Endothelial cell of umbilical vein (primary cell): ENCODE measurements around the gene CFAP46. TPM values are rescaled to one million over a fixed set of nuclear protein-coding genes. Genes with fewer than 3 reads are reported as not detected.

ENCODE experiments used
- BruUV-seq: library from RNA; stranded (reverse); fragments of 400-500 nt; replicated peaks from 2 replicates; lab custom pipeline; 2021; lab: Mats Ljungman, UMichigan
- CTCF ChIA-PET: fragments of 300-600, 350-600 bp; sonication (Branson Sonifier 250); formaldehyde crosslinking; loops from one replicate; lab custom pipeline; 2021; ENCODE audit warnings: antibody characterized with exemption, inconsistent platforms; lab: Charles Lee
- POLR2A ChIA-PET: fragments of 300-600, 350-600 bp; sonication (Branson Sonifier 250); formaldehyde crosslinking; loops from one replicate; lab custom pipeline; 2021; ENCODE audit warnings: antibody characterized with exemption, inconsistent platforms; lab: Charles Lee
- DNase-seq: peaks from one replicate; pipeline ENCODE4 v3.0.0-alpha.2; 2011; ENCODE audit warnings: low read depth, low spot score
- FAIRE-seq: peaks from 2 replicates; lab custom pipeline; 2011; peaks lifted over from hg19 to GRCh38; lab: Jason Lieb, UNC
- H2AFZ ChIP-seq: 2 replicates; pipeline ENCODE4 v1.6.0; 2012; ENCODE audit warnings: low read depth, low read length, control low read depth, inconsistent platforms
- H3K27ac ChIP-seq: 2 replicates; pipeline ENCODE4 v1.5.1; 2011; ENCODE audit warnings: low read depth, mild to moderate bottlenecking, control low read depth, low read length, moderate library complexity; ENCODE audit not compliant: insufficient read depth
- H3K27me3 ChIP-seq, 2 experiments: 2 replicates each; pipeline versions ENCODE4 v1.6.0 to v1.6.1; 2011; ENCODE audit warnings: low read length in 2 of 2, mixed read lengths in 1 of 2; ENCODE audit not compliant: control insufficient read depth in 2 of 2, insufficient read depth in 2 of 2
- H3K36me3 ChIP-seq, 2 experiments: 2 replicates in 1 of 2; 3 replicates in 1 of 2; pipeline ENCODE4 v1.5.1; 2011; ENCODE audit warnings: low read length in 2 of 2, mild to moderate bottlenecking in 1 of 2, moderate library complexity in 1 of 2; ENCODE audit not compliant: control insufficient read depth in 2 of 2, insufficient read depth in 2 of 2; ENCODE audit errors: extremely low read depth in 1 of 2
- H3K4me1 ChIP-seq: 3 replicates; pipeline ENCODE4 v1.5.1; 2011; ENCODE audit warnings: mild to moderate bottlenecking, low read length; ENCODE audit not compliant: control insufficient read depth, insufficient read depth; ENCODE audit errors: extremely low read depth
- H3K4me2 ChIP-seq: 2 replicates; pipeline ENCODE4 v1.6.1; 2011; ENCODE audit warnings: low read length, control low read depth, mixed read lengths; ENCODE audit not compliant: insufficient read depth
- H3K4me3 ChIP-seq, 3 experiments: fragments of 200-600 bp in 1 of 3; sonication (generic), shearing (Covaris generic) in 1 of 3; replicated peaks in 1 of 3; 2 replicates each; pipeline ENCODE4 v1.5.1; 2011 to 2016; ENCODE audit warnings: control low read depth in 3 of 3, low read length in 3 of 3, mild to moderate bottlenecking in 2 of 3, inconsistent platforms in 1 of 3, low read depth in 1 of 3, moderate library complexity in 1 of 3; ENCODE audit not compliant: insufficient read depth in 1 of 3
- H3K79me2 ChIP-seq: 2 replicates; pipeline ENCODE4 v1.6.0; 2012; ENCODE audit warnings: low read length, inconsistent platforms; ENCODE audit not compliant: control insufficient read depth, insufficient read depth
- H3K9ac ChIP-seq: replicated peaks from 2 replicates; pipeline ENCODE3; 2011; ENCODE audit warnings: low read length, control low read depth; ENCODE audit not compliant: insufficient read depth; ENCODE audit errors: extremely low read depth
- H3K9me1 ChIP-seq: replicated peaks from 3 replicates; pipeline ENCODE4 v1.6.0; 2011; ENCODE audit warnings: mild to moderate bottlenecking, low read length; ENCODE audit not compliant: control insufficient read depth, insufficient read depth; ENCODE audit errors: extremely low read depth
- H3K9me3 ChIP-seq: replicated peaks from 2 replicates; pipeline ENCODE4 v1.5.1; 2012; ENCODE audit warnings: low read length, inconsistent platforms; ENCODE audit not compliant: control insufficient read depth, insufficient read depth
- H4K20me1 ChIP-seq: replicated peaks from 2 replicates; pipeline ENCODE3; 2011; ENCODE audit warnings: mild to moderate bottlenecking, low read length; ENCODE audit not compliant: control insufficient read depth, insufficient read depth; ENCODE audit errors: extremely low read depth
- CTCF ChIP-seq, 2 donors: IDR thresholded peaks; 1 replicate in 1 of 2; 2 replicates in 1 of 2; pipeline ENCODE4 v1.5.1; 2011; ENCODE audit warnings: low read length in 2 of 2, mild to moderate bottlenecking in 2 of 2, moderate library complexity in 2 of 2, control low read depth in 1 of 2, inconsistent platforms in 1 of 2, low read depth in 1 of 2; ENCODE audit not compliant: insufficient read depth in 1 of 2; ENCODE audit errors: extremely low read depth in 1 of 2
- JUN ChIP-seq: IDR thresholded peaks from 2 replicates; pipeline ENCODE4 v1.6.1; 2011; ENCODE audit warnings: borderline replicate concordance, low read depth; ENCODE audit not compliant: insufficient read length, insufficient read depth
- MAX ChIP-seq: IDR thresholded peaks from 2 replicates; pipeline ENCODE4 v1.6.1; 2011; ENCODE audit not compliant: insufficient read depth, insufficient read length
- MYC ChIP-seq: IDR thresholded peaks from one replicate; pipeline ENCODE4 v1.6.1; 2011; ENCODE audit warnings: mild to moderate bottlenecking, low read depth, low read length
- POLR2A ChIP-seq: IDR thresholded peaks from 2 replicates; pipeline ENCODE4 v1.6.1; 2012; ENCODE audit warnings: low read depth, mild to moderate bottlenecking, control low read depth, low read length
- dilution Hi-C: fragments of 300-500 bp; cut with MboI; formaldehyde crosslinking; loops from one replicate; pipeline ENCODE4 v1.15.0; 2019; ENCODE audit warnings: low sequenced_read_pairs; ENCODE audit not compliant: extremely low pct_ligation_motif_present
- intact Hi-C: fragments of 100-400 bp; cut with micrococcal nuclease; formaldehyde crosslinking; loops from one replicate; pipeline ENCODE4 v1.10.0; 2022
- polyA plus RNA-seq, 4 experiments: library from polyadenylated mRNA; depleted of rRNA in 3 of 4; stranded (reverse) in 3 of 4; unstranded in 1 of 4; fragments of >200 nt; gene quantifications; 2 replicates each; pipeline versions ENCODE4 v1.2.1 to v1.2.3, GENCODE V29; 2011 to 2012; ENCODE audit warnings: missing spikeins in 1 of 4
- total RNA-seq: library from RNA; stranded (reverse); gene quantifications from 2 replicates; pipeline ENCODE4 v1.2.3, GENCODE V29; 2021

CFAP46 gene
- total and polyA plus RNA-seq, 2 donors (not counting 3 experiments of a cell fraction or from before 2014, with no cell fraction given) = 0.75 to 0.98 TPM

- no peak for FAIRE-seq
- ChIA-PET CTCF (interaction anchor here (1.3 kb wide), 1 partner anchor 284 kb away, joined by 3 read pairs; no protein-coding TSS in a partner anchor), POLR2A (no interaction called here)
- no peak overlapping the region for H3K9ac ChIP-seq
- BruUV-seq = no TSS peak
- no peak overlapping the region for H2AFZ ChIP-seq
- no peaks in the 10 kb centered on the region for H3K36me3 ChIP-seq
- no peak for DNase-seq
- H3K9me1 ChIP-seq = no peaks in the 10 kb centered on the region
- H4K20me1 ChIP-seq = no peaks in the 10 kb centered on the region
- TF ChIP-seq MYC (no peak), POLR2A (no peak), CTCF (IDR thresholded peaks at IDR 0.05; ENCODE audit: extremely low read depth in 1 of 2, insufficient read depth in 1 of 2, low read depth in 1 of 2, low read length in 2 of 2) (no peak), MAX (no peak), JUN (no peak)
- H3K27me3 ChIP-seq = peaks cover 0 to 2% of the 10 kb centered on the region in 2 experiments
- no peaks in the 10 kb centered on the region for H3K4me1 ChIP-seq
- H3K4me2 ChIP-seq = no peak overlapping the region
- no peak overlapping the region for H3K27ac ChIP-seq
- H3K9me3 ChIP-seq = no peaks in the 10 kb centered on the region
- dilution Hi-C loops (no loop called here), intact Hi-C loops (no loop called here)
- H3K4me3 ChIP-seq = no peak overlapping the region
- H3K79me2 ChIP-seq = no peaks in the 10 kb centered on the region
Observed at GRCh38 chr10:132960631-132961419, 18.5 kb upstream of the CFAP46 start.
